Fibroblast of mammary gland (primary cell): ENCODE results near the gene DPP4.

Experiments used
- DNase-seq: peaks from one replicate; pipeline ENCODE4 v3.0.0-alpha.2; 2010; ENCODE audit warnings: low read depth
- H3K4me3 ChIP-seq: 2 replicates; pipeline ENCODE4 v1.5.1; 2011; ENCODE audit warnings: low read depth, mild to moderate bottlenecking, low read length, moderate library complexity; ENCODE audit not compliant: control insufficient read depth
- TF ChIP-seq, protein P1 (sequence below): conservative IDR thresholded peaks from 2 replicates; pipeline ENCODE4 v1.5.1; 2011; ENCODE audit warnings: low read depth, low read length, inconsistent platforms; ENCODE audit not compliant: control insufficient read depth, insufficient read depth

Gene DPP4

DNA sequence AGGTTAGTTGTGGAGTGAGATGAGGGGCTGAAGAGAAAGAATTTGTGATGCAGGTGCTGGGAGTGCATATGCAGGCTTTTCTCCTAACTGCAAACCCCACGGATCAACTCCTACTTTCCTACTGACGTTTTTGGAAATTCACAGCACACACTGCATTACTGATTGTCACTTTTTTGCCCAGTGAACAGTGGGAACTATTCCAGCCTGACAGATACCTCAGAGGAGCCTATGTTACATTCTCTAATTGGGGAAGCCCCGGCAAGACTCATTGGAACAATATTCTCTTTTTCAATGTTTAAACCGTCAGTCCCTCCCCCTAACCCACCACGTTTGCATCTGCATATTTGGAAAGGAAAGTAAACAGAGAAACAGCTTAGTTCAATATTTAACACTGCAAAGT lies 126.2 kb downstream of the DPP4 start:
- DNase-seq, result no peak
- TF ChIP-seq, protein P1, sequence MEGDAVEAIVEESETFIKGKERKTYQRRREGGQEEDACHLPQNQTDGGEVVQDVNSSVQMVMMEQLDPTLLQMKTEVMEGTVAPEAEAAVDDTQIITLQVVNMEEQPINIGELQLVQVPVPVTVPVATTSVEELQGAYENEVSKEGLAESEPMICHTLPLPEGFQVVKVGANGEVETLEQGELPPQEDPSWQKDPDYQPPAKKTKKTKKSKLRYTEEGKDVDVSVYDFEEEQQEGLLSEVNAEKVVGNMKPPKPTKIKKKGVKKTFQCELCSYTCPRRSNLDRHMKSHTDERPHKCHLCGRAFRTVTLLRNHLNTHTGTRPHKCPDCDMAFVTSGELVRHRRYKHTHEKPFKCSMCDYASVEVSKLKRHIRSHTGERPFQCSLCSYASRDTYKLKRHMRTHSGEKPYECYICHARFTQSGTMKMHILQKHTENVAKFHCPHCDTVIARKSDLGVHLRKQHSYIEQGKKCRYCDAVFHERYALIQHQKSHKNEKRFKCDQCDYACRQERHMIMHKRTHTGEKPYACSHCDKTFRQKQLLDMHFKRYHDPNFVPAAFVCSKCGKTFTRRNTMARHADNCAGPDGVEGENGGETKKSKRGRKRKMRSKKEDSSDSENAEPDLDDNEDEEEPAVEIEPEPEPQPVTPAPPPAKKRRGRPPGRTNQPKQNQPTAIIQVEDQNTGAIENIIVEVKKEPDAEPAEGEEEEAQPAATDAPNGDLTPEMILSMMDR, result no peak
- no peak overlapping the region for H3K4me3 ChIP-seq

DNA sequence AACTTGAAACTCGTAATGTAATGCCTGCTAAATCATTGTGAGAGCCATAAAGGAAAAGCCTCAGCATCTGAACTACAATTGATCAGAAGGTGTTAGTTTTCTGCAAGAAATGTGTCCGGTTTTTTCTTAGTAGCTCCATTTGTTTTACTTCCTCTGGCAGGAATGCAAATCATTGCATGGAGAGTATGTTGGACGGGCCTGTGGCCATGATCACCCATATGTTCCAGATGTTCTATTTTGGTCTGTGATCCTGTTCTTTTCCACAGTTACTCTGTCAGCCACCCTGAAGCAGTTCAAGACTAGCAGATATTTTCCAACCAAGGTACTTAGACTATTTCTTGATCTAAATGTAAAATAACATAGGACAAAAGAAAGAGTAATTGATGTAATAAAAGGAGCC lies 126.6 kb downstream of the DPP4 start:
- TF ChIP-seq, protein P1, result no peak
- peak; percentile 3 for DNase-seq
- no peak overlapping the region for H3K4me3 ChIP-seq

DNA sequence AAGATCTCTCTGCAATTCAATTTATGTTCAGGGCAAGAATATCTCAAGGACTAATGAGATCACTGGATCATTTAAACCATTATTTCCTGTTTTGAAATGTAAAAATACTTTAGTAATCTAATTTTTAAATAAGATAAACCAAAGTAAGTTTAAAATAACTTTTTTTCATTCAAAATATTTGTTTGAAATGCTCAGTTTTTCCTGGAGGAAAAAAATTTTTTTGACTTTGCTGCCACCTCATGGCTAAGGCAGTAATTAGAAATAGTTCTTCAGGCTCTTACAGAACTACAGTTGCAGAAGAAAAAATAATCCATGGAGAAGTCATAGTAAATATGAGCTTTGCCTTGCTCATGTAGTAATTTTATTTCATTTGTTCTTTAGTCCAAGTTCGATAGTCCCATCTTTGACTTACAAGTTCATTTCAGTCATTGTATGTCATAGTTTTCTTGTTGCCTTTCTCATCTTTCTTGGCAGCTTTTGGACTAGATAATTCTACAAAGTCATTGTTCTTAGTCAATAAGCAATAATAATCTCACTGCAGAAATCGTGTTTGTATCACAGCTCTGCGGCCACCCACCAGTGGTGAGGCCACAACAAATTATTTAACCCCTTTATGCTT lies 127.4 kb downstream of the DPP4 start:
- H3K4me3 ChIP-seq, result no peak overlapping the region
- TF ChIP-seq, protein P1, result peak; percentile 49
- DNase-seq, result peak; percentile 48

DNA sequence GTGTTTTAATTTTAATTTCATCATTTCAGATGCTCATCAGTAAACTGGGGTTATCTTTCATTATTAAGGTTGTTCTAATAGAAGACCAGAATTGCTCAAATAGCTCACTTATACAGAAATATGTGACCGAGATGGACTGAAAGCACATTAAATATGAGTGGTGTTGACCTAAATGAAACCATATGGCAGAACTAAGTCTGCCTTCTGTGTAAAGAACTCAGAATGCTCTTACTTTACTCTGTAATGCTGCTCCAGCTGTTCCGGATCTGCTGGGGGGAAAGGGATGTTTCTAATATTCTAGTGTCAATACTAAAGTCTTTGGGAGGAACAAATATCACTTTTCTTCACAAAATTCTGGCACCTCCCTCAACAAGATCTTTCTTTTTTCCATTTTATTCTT lies 131.0 kb downstream of the DPP4 start:
- TF ChIP-seq, protein P1, result no peak
- H3K4me3 ChIP-seq, result no peak overlapping the region
- peak; percentile 14 for DNase-seq
